ENCODE results near the gene GJB2.

Gene GJB2

GRCh38 chr13:20227730-20228129 lies 35.0 kb upstream of the GJB2 start:
- no peak overlapping the region for H3K4me3 ChIP-seq (ENCODE audit: control insufficient read depth, low read depth, low read length)
- no peak for DNase-seq (ENCODE audit: low read depth)
- TF ChIP-seq, protein P1, sequence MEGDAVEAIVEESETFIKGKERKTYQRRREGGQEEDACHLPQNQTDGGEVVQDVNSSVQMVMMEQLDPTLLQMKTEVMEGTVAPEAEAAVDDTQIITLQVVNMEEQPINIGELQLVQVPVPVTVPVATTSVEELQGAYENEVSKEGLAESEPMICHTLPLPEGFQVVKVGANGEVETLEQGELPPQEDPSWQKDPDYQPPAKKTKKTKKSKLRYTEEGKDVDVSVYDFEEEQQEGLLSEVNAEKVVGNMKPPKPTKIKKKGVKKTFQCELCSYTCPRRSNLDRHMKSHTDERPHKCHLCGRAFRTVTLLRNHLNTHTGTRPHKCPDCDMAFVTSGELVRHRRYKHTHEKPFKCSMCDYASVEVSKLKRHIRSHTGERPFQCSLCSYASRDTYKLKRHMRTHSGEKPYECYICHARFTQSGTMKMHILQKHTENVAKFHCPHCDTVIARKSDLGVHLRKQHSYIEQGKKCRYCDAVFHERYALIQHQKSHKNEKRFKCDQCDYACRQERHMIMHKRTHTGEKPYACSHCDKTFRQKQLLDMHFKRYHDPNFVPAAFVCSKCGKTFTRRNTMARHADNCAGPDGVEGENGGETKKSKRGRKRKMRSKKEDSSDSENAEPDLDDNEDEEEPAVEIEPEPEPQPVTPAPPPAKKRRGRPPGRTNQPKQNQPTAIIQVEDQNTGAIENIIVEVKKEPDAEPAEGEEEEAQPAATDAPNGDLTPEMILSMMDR (conservative IDR thresholded peaks at IDR 0.05; ENCODE audit: control insufficient read depth, insufficient read depth, low read depth, low read length) = no peak

DNA sequence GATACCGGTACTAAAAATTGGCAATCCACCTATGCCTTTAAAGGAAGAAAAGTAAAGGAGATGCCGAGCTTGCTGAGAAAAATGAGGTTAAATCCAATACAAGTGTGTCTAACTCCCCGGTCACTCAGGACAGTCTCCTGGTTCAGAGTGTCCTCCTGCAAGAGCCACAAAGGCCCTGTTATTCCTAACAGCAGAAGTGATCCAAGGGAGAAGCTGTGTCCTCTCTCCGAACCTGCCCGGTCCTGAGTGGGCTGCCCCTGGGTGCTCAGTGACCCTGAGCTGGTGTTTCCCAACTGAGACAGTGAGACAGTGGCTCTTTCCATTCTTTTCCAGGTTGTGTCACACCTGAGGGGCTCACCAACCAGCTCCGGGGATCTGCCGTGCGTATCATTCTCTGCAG lies 34.5 kb upstream of the GJB2 start:
- DNase-seq (ENCODE audit: low read depth) = no peak
- TF ChIP-seq, protein P1 (conservative IDR thresholded peaks at IDR 0.05; ENCODE audit: control insufficient read depth, insufficient read depth, low read depth, low read length) = no peak
- H3K4me3 ChIP-seq (ENCODE audit: control insufficient read depth, low read depth, low read length) = no peak overlapping the region

DNA sequence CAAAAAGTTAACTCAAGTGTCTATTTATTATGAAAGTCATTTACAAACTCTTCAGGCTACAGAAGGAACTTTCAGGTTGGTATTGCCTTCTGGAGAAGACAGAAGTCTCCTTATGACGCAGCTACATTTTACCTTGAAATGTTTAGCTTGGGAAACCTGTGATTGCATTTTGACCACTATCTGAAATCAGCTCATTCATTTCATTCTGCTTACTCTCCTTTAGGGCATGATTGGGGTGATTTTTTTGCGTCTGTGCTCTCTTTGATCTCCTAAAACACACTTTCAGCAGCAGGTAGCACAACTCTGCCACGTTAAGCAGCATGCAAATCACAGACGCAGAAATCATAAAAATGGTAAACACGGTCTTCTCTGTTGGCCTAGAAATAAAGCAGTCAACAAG lies 29.8 kb upstream of the GJB2 start:
- TF ChIP-seq, protein P1 (conservative IDR thresholded peaks at IDR 0.05; ENCODE audit: control insufficient read depth, insufficient read depth, low read depth, low read length) = no peak
- no peak overlapping the region for H3K4me3 ChIP-seq (ENCODE audit: control insufficient read depth, low read depth, low read length)
- DNase-seq (ENCODE audit: low read depth) = no peak

DNA sequence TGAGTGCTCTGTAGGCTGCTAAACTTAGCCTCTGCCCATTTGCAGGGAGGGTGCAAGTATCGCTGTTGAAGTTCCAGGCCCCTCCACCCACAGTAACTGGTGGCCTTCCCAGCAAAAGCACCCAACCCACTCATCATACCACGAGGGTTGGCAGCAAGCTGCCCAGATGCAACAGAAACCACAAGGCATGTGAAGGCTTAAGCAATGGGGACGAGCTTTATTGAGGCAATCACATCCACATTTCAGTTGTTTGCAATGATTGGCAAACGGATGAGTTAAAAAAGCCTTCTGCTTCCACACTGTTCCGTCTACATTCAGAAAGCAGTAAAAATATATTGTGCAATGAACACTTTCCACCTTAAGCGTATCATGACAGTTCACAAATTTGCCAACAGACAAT lies 29.0 kb upstream of the GJB2 start:
- peak; percentile 7 for DNase-seq (ENCODE audit: low read depth)
- TF ChIP-seq, protein P1 (conservative IDR thresholded peaks at IDR 0.05; ENCODE audit: control insufficient read depth, insufficient read depth, low read depth, low read length) = no peak
- H3K4me3 ChIP-seq (ENCODE audit: control insufficient read depth, low read depth, low read length) = no peak overlapping the region

- no peak for DNase-seq (ENCODE audit: low read depth)
- no peak overlapping the region for H3K4me3 ChIP-seq (ENCODE audit: control insufficient read depth, low read depth, low read length)
- TF ChIP-seq, protein P1 (conservative IDR thresholded peaks at IDR 0.05; ENCODE audit: control insufficient read depth, insufficient read depth, low read depth, low read length) = no peak
Observed at GRCh38 chr13:20219577-20219976, 26.8 kb upstream of the GJB2 start.

DNA sequence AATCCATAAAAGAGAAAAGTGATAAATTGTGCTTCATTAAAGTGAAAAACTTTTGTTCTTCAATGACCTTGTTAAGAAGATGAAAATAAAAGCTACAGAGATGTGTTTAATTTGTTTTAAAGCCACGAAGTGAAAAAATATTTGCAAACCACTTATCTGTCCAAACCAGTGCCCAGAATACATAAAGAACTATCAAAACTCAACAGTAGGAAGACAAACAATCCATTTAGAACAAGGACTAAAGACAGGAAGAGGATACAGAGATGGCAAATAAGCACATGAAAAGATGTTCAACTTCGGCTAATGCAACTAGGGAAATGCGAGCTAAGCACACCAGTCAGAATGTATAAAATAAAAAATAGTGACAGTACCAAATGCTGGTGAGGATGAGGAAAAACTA lies 24.4 kb upstream of the GJB2 start:
- TF ChIP-seq, protein P1 (conservative IDR thresholded peaks at IDR 0.05; ENCODE audit: control insufficient read depth, insufficient read depth, low read depth, low read length) = no peak

GRCh38 chr13:20209948-20210347 lies 17.2 kb upstream of the GJB2 start:
- no peak overlapping the region for H3K4me3 ChIP-seq (ENCODE audit: control insufficient read depth, low read depth, low read length)
- TF ChIP-seq, protein P1 (conservative IDR thresholded peaks at IDR 0.05; ENCODE audit: control insufficient read depth, insufficient read depth, low read depth, low read length) = no peak
- no peak for DNase-seq (ENCODE audit: low read depth)

More for the DNA sequence above, 24.4 kb upstream of the GJB2 start:
- no peak for DNase-seq (ENCODE audit: low read depth)
- no peak overlapping the region for H3K4me3 ChIP-seq (ENCODE audit: control insufficient read depth, low read depth, low read length)
